Activated CD4-positive, alpha-beta T cell treated with anti-CD3 and anti-CD28 coated beads for 4 hours (primary cell): ENCODE results near the gene MYMK.

ENCODE experiments used
- DNase-seq, 2 donors: peaks; one replicate each; pipeline ENCODE4 v3.0.0-alpha.2; 2020

The MYMK gene

GRCh38 chr9:133516256-133516960, 8.4 kb downstream of the MYMK start:
- no peak for DNase-seq

- no peak for DNase-seq
Observed at GRCh38 chr9:133515615-133516255, 9.0 kb downstream of the MYMK start.

- DNase-seq = no peak
Observed at GRCh38 chr9:133515240-133515610, 9.5 kb downstream of the MYMK start.

GRCh38 chr9:133514460-133515239, 10.1 kb downstream of the MYMK start:
- DNase-seq = no peak

- DNase-seq = no peak
Observed at GRCh38 chr9:133513214-133514100, 11.3 kb downstream of the MYMK start.

- no peak for DNase-seq
Observed at GRCh38 chr9:133512253-133513213, 12.2 kb downstream of the MYMK start.

GRCh38 chr9:133511607-133512006, 13.2 kb downstream of the MYMK start:
- DNase-seq = no peak

- DNase-seq = no peak
Observed at GRCh38 chr9:133510926-133511505, 13.7 kb downstream of the MYMK start.

- no peak for DNase-seq
Observed at GRCh38 chr9:133509179-133510083, 15.3 kb downstream of the MYMK start.

GRCh38 chr9:133508046-133508445, 16.7 kb downstream of the MYMK start:
- no peak for DNase-seq

- DNase-seq = no peak
Observed at GRCh38 chr9:133507246-133507965, 17.4 kb downstream of the MYMK start.

- DNase-seq = no peak
Observed at GRCh38 chr9:133506653-133507038, 18.1 kb downstream of the MYMK start.

- DNase-seq = no peak
Observed at GRCh38 chr9:133505901-133506652, 18.7 kb downstream of the MYMK start.

GRCh38 chr9:133505186-133505830, 19.5 kb downstream of the MYMK start:
- no peak for DNase-seq

GRCh38 chr9:133502112-133502511, 22.6 kb downstream of the MYMK start:
- DNase-seq = no peak

- DNase-seq = no peak
Observed at GRCh38 chr9:133499892-133500270, 24.9 kb downstream of the MYMK start.

- no peak for DNase-seq
Observed at GRCh38 chr9:133499132-133499891, 25.4 kb downstream of the MYMK start.
